SK-N-DZ (cell line): ENCODE results near the gene CBX3.
A peak's percentile ranks its signal among the peaks of the same experiment; 100 is the strongest.
"Not testable (repeated sequence)": the region's sequence is repeated elsewhere in the genome, so short reads cannot be mapped to it uniquely, and the experiment has no call there.

ENCODE experiments used
- DNase-seq: peaks from one replicate; pipeline ENCODE4 v3.0.0-alpha.2; 2015; ENCODE audit warnings: low spot score

The CBX3 gene

GRCh38 chr7:26200444-26201246 is 900 bp upstream of the CBX3 start, which contains the start of gene HNRNPA2B1:
TSS of gene HNRNPA2B1 (minus strand) at chr7:26200746. CDS start at chr7:26200577, 169 bp downstream.
- peak; percentile 98 for DNase-seq

DNA sequence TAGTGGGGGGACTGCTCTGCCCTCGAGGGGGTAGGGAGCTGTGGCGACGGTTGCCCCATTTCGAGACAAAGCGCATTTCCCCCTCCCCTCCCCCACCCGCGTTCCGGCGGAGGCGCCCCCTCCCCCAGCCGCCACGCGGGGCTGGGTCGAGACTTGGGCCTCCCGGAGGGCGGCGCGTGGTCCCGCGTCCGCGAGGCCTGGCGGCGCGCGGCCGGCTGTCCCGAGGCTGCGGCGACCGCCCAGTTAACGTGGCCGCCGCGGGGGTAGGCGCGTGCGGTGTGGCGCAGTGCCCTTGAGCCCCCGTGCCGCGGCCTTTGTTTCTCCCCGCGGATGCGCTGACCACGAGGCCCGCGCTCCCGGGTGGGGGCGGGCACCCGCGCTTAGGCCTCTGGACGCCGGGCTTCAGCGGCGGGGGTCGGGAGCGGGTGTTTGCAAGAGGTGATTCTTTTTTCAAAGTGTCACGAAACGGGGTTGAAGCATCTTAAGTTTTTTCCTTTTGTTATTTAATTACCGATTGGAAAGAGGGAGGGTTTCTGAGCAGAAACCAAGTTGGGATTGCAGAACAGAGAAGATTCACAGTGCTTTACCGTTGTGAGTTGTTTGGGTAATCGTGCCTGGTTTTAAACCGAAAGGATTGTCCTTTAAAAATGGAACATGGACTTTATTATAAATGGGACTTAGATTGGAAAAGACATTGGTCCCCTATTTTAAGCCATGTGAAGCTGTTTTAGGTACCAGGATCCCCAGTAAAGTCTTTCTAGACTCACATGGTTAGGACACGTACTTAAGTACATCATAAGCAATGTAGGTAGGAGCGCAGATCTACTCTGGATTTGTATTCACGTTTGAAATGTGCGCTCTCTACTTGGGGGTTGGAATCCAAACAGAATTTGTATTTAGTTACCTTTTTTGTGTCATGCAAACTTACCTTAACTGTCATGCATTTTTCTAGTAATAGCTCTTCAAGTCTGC is 760 bp downstream of the CBX3 start:
- peak; percentile 37 for DNase-seq

- no peak for DNase-seq
Measured at GRCh38 chr7:26203016-26203415, 1.5 kb downstream of the CBX3 start.

- no peak for DNase-seq
Measured at GRCh38 chr7:26208040-26208439, 6.5 kb downstream of the CBX3 start.

- no peak for DNase-seq
Measured at GRCh38 chr7:26212921-26213718, 11.6 kb downstream of the CBX3 start.

DNA sequence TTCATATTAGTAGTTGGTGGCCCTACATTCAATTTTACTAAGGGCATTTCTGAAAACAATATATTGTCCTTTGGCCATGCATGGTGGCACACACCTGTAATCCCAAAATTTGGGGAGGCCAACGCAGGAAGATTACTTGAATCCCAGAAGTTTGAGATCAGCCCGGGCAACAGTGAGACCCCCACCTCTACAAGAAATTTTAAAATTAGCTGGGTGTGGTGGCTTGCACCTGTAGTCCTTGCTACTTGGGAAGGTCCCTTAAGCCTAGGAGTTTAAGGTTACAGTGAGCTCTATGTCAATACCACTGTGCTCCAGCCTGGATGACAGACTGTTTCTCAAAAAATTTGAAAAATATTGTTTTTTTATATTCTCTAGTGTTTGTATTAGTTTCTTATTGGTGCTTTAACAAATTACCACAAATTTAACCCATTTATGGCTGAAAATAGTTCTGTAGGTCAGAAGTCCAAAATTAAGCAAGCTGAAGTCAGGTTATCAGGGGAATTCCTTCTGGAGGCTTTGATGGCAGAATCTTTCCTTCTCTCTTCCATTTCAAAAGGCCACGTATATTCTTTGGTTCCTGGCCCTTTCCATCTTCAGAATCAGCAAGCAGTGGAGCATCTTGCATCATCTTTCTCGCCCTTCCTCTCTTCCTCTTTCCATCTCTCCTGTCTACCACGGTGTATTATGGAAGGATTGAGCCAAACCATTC is 12.4 kb downstream of the CBX3 start:
- no peak for DNase-seq

DNA sequence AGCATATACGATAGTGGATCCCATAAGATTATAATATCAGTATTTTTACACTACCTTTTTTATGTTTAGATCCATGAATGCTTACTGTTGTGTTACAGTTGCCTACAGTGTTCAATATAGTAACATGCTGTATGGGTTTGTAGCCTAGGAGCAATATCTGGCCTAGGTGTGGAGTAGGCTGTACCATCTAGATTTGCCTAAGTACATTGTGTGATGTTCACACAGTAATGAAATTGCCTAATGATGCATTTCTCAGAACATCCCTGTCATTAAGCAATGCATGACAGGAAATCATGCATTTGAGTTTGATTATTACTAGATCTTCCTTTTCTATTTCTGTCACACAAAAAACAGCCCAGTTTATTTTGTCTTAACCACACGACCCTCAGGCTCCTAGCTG is 14.5 kb downstream of the CBX3 start:
- DNase-seq: no peak

DNA sequence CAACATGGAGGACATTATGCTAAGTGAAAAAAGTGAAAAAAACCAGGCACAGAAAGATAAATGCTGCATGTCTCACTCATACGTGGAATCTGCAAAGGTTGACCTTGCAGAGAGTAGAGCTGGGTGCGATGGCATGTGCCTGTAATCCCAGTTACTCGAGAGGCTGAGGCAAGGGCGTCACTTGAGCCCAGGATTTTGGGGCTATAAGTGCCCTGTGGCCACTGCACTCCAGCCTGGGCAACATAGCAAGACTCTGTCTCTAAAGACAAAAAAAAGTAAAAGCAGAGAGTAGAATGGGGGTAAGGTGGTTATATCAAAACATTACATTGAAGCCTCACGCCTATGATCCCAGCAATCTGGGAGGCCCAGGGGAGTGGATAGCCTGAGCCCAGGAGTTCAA is 22.8 kb downstream of the CBX3 start:
- no peak for DNase-seq

DNA sequence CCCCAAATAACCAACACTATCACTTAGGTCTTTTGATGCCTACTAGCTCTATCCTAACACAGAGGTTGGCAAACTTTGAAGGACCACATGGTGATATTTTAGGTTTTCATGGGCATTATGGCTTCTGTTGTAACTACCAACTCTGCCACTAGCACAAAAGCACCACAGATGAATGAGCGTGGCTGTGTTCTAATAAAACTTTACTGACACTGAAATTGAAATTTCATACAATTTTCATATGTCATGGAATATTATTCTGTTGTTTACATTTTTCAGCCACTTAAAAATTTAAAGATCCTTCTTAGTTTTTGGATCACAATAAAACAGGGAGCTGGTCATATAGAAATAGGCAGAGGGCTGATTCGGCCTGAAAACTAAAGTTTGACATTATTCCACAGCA is 26.4 kb downstream of the CBX3 start:
- DNase-seq: no peak

GRCh38 chr7:26233902-26234511 is 32.5 kb downstream of the CBX3 start:
- no peak for DNase-seq

GRCh38 chr7:26237035-26237807 is 35.7 kb downstream of the CBX3 start:
- DNase-seq: no peak

DNA sequence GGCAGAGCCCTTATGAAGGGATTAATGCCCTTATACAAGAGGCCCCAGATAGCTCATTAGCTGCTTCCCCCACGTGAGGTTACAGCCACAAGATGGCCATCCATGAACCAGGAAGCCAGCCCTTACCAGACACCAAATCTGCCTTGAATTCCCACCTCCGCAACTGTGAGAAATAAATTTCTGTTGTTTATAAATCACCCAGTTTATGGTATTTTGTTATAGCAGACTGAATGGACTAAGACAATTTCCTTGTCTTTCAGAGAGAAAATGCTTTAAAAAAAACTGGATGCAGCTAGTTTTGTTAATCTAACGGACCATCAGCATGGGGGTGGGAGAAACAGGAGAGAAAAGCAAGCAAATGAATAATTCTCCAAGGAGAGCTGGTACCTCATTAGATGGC is 36.5 kb downstream of the CBX3 start:
- no peak for DNase-seq

DNA sequence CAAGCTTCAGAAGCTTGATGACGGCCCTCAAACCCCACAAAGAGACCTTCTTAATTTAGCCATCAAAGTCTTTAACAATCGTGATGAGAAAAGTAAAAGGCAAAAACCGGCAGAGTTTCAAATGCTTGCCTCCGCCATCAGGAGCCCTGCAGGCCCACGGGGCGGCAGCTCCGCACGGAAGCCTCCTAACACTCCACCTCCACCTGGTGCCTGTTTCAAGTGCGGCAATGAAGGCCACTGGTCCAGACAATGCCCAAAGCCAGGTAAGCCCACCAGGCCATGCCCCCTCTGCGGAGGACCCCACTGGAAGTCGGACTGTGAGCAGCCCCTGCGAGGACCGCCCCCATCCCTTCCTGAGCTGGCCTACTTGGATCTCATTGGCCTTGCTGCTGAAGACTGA is 43.6 kb downstream of the CBX3 start:
- no peak for DNase-seq

- no peak for DNase-seq
Measured at GRCh38 chr7:26250239-26250638, 48.7 kb downstream of the CBX3 start.

GRCh38 chr7:26261866-26262265 is 60.3 kb downstream of the CBX3 start:
- DNase-seq: not testable (repeated sequence)
